MCF 10A (cell line): ENCODE results near the gene PRKACG. TPM values are rescaled to one million over a fixed set of nuclear protein-coding genes. Genes with fewer than 3 reads are reported as not detected.
A peak's percentile ranks its signal among the peaks of the same experiment; 100 is the strongest.

Experiments used
- BruUV-seq: library from RNA; stranded (reverse); fragments of 400-500 nt; replicated peaks from 2 replicates; lab custom pipeline; 2021; lab: Mats Ljungman, UMichigan
- CTCF ChIA-PET: fragments of 300-600 bp; sonication (Branson Sonifier 250); formaldehyde crosslinking; extraction: SDS; loops from one replicate; lab custom pipeline; 2021; ENCODE audit warnings: antibody characterized with exemption, inconsistent platforms; lab: Yijun Ruan, JAX
- POLR2A ChIA-PET: fragments of 300-600, 350-650 bp; sonication (Branson Sonifier 250); formaldehyde crosslinking; extraction: SDS; loops from one replicate; lab custom pipeline; 2020; ENCODE audit warnings: antibody characterized with exemption, inconsistent platforms; lab: Yijun Ruan, JAX
- DNase-seq: peaks from one replicate; pipeline ENCODE4 v3.0.0-alpha.2; 2018; ENCODE audit not compliant: unreplicated experiment
- H3K27ac Mint-ChIP-seq: one replicate; pipeline ENCODE4 v1.8.0; 2022; ENCODE audit warnings: mild to moderate bottlenecking, low read depth, mixed read lengths; ENCODE audit not compliant: unreplicated experiment
- H3K27me3 Mint-ChIP-seq: one replicate; pipeline ENCODE4 v1.8.0; 2022; ENCODE audit warnings: mixed read lengths; ENCODE audit not compliant: insufficient read depth, unreplicated experiment
- H3K36me3 Mint-ChIP-seq: one replicate; pipeline ENCODE4 v1.8.0; 2022; ENCODE audit warnings: mild to moderate bottlenecking, moderate library complexity, mixed read lengths; ENCODE audit not compliant: insufficient read depth, unreplicated experiment
- H3K4me1 Mint-ChIP-seq: one replicate; pipeline ENCODE4 v1.8.0; 2022; ENCODE audit warnings: mixed read lengths; ENCODE audit not compliant: insufficient read depth, unreplicated experiment
- H3K4me3 Mint-ChIP-seq: one replicate; pipeline ENCODE4 v1.8.0; 2022; ENCODE audit warnings: mild to moderate bottlenecking, moderate library complexity, mixed read lengths; ENCODE audit not compliant: unreplicated experiment
- H3K9me3 Mint-ChIP-seq: one replicate; pipeline ENCODE4 v1.8.0; 2022; ENCODE audit warnings: mixed read lengths; ENCODE audit not compliant: unreplicated experiment
- intact Hi-C: fragments of 100-400 bp; cut with micrococcal nuclease; formaldehyde crosslinking; loops from 2 replicates; pipeline ENCODE4 v1.14.1; 2022
- total RNA-seq: library from RNA; stranded (reverse); gene quantifications from 2 replicates; pipeline ENCODE4 v1.2.3, GENCODE V29; 2022
- TF ChIP-seq, protein P1 (sequence below): fragments of 200-600 bp; IDR thresholded peaks from one replicate; pipeline ENCODE4 v1.8.0; 2022; ENCODE audit warnings: antibody characterized with exemption, mild to moderate bottlenecking; ENCODE audit not compliant: unreplicated experiment

The PRKACG gene
- total RNA-seq, 1 experiment from 2014 or later: not detected

- H3K27me3 Mint-ChIP-seq: peaks cover 9% of the 10 kb centered on the region
- H3K4me3 Mint-ChIP-seq: no peak overlapping the region
- H3K4me1 Mint-ChIP-seq: peaks cover 6% of the 10 kb centered on the region
- no peaks in the 10 kb centered on the region for H3K9me3 Mint-ChIP-seq
- BruUV-seq: no TSS peak
- POLR2A ChIA-PET: interaction anchor here (1.8 kb wide), 1 partner anchor 11 kb away, joined by 3 read pairs; no protein-coding TSS in a partner anchor
- DNase-seq: no peak
- no peaks in the 10 kb centered on the region for H3K36me3 Mint-ChIP-seq
- no peak overlapping the region for H3K27ac Mint-ChIP-seq
- TF ChIP-seq, protein P1, sequence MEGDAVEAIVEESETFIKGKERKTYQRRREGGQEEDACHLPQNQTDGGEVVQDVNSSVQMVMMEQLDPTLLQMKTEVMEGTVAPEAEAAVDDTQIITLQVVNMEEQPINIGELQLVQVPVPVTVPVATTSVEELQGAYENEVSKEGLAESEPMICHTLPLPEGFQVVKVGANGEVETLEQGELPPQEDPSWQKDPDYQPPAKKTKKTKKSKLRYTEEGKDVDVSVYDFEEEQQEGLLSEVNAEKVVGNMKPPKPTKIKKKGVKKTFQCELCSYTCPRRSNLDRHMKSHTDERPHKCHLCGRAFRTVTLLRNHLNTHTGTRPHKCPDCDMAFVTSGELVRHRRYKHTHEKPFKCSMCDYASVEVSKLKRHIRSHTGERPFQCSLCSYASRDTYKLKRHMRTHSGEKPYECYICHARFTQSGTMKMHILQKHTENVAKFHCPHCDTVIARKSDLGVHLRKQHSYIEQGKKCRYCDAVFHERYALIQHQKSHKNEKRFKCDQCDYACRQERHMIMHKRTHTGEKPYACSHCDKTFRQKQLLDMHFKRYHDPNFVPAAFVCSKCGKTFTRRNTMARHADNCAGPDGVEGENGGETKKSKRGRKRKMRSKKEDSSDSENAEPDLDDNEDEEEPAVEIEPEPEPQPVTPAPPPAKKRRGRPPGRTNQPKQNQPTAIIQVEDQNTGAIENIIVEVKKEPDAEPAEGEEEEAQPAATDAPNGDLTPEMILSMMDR: no peak
- CTCF ChIA-PET: no interaction called here
- intact Hi-C loops: no loop called here
Observed at GRCh38 chr9:68974901-68975300, 39.0 kb downstream of the PRKACG start.

GRCh38 chr9:68974431-68974830, 39.5 kb downstream of the PRKACG start:
- Mint-ChIP-seq H3K36me3 (no peaks in the 10 kb centered on the region), H3K4me1 (peaks cover 6% of the 10 kb centered on the region), H3K9me3 (no peaks in the 10 kb centered on the region), H3K27ac (no peak overlapping the region), H3K4me3 (no peak overlapping the region), H3K27me3 (peaks cover 4% of the 10 kb centered on the region)
- POLR2A ChIA-PET: interaction anchor here (1.8 kb wide), 1 partner anchor 10 kb away, joined by 3 read pairs; no protein-coding TSS in a partner anchor
- no TSS peak for BruUV-seq
- intact Hi-C loops: no loop called here
- CTCF ChIA-PET: interaction anchor here (0.9 to 1.2 kb wide), 2 partner anchors 11 to 54 kb away, joined by 3 read pairs; no protein-coding TSS in a partner anchor
- no peak for DNase-seq
- TF ChIP-seq, protein P1: no peak

- intact Hi-C loops: no loop called here
- Mint-ChIP-seq H3K4me1 (peaks cover 6% of the 10 kb centered on the region), H3K9me3 (no peaks in the 10 kb centered on the region), H3K36me3 (no peaks in the 10 kb centered on the region), H3K27me3 (no peaks in the 10 kb centered on the region), H3K4me3 (no peak overlapping the region), H3K27ac (no peak overlapping the region)
- TF ChIP-seq, protein P1: no peak
- BruUV-seq: no TSS peak
- ChIA-PET CTCF (interaction anchor here (0.9 to 1.3 kb wide), 4 partner anchors 9 to 54 kb away, joined by 3 to 5 read pairs (median 4); no protein-coding TSS in a partner anchor), POLR2A (no interaction called here)
- no peak for DNase-seq
Observed at GRCh38 chr9:68973619-68974018, 40.3 kb downstream of the PRKACG start.

DNA sequence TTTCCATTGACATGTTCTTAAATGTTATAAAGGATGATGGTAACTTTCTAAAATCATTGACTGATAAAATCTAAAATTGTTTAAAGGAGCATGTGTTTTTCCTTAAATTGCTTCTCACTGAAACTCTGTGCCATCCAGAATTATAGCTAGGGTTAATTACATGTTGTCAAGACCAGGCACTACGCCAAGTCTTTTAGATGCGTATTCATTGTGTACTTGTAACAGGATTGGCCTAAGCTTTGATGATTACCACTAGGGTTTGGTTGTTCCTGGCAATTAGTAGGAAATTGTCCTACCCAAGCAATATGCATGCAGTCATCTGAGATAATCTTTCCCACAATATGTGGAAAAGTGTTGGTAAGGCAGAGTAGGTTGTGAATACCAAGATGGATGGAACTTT, 43.8 kb downstream of the PRKACG start:
- BruUV-seq: no TSS peak

More for the DNA sequence above, 43.8 kb downstream of the PRKACG start:
- intact Hi-C loops: no loop called here
- ChIA-PET CTCF (no interaction called here), POLR2A (no interaction called here)
- TF ChIP-seq, protein P1: no peak
- no peak overlapping the region for H3K4me3 Mint-ChIP-seq
- H3K36me3 Mint-ChIP-seq: no peaks in the 10 kb centered on the region
- H3K4me1 Mint-ChIP-seq: no peaks in the 10 kb centered on the region
- peak; percentile 4 for DNase-seq
- H3K9me3 Mint-ChIP-seq: no peaks in the 10 kb centered on the region
- peaks cover 14% of the 10 kb centered on the region for H3K27me3 Mint-ChIP-seq
- no peak overlapping the region for H3K27ac Mint-ChIP-seq
